ENCODE data around the gene PPP2R2C. TPM values are rescaled to one million over a fixed set of nuclear protein-coding genes. Genes with fewer than 3 reads are reported as not detected.

PPP2R2C gene
- total and polyA plus RNA-seq, 2 of the 4 experiments (the other 2 are of a cell fraction), result 0.03 TPM; not detected in 1

- ChIA-PET CTCF (no interaction called here), POLR2A (ENCODE audit: unreplicated experiment) (no interaction called here)
- WGBS, 2 experiments (ENCODE audit: extremely low coverage in 2 of 2, insufficient read length in 1 of 2), result 64% methylated on average over 5 of the region's 13 CpGs; no CpG with 5 or more reads in 1 of the 2 experiments
- Histone ChIP-seq H2AK5ac (ENCODE audit: low read depth, low read length) (no peak overlapping the region), H4K5ac (ENCODE audit: low read depth, low read length) (no peak overlapping the region), H2BK5ac (ENCODE audit: low read depth, low read length, poor library complexity, severe bottlenecking) (no peak overlapping the region), H3K4me1 (ENCODE audit: control insufficient read depth, insufficient read depth, low read length) (no peaks in the 10 kb centered on the region), H3K79me1 (ENCODE audit: low read depth in 1 of 2, low read length in 2 of 2) (no peaks in the 10 kb centered on the region), H3K4me3 (ENCODE audit: insufficient read depth, low read depth, low read length) (no peak overlapping the region), H3K9me1 (ENCODE audit: insufficient read depth, low read length) (no peaks in the 10 kb centered on the region), H3K56ac (ENCODE audit: extremely low read depth, insufficient read depth, low read length) (no peak overlapping the region), H3K14ac (replicated peaks; ENCODE audit: low read depth, low read length) (no peak overlapping the region), H3K9ac (ENCODE audit: low read depth, low read length) (no peak overlapping the region), H3K4ac (ENCODE audit: low read depth, low read length) (no peak overlapping the region), H3K23ac (ENCODE audit: low read depth, low read length) (no peak overlapping the region), H2AFZ (replicated peaks; ENCODE audit: low read length, poor library complexity) (no peak overlapping the region), H2AK9ac (replicated peaks; ENCODE audit: low read depth, low read length, poor library complexity) (no peak overlapping the region), H3K27me3 (ENCODE audit: control insufficient read depth, insufficient read depth, low read length) (peaks cover 13% of the 10 kb centered on the region), H2BK15ac (ENCODE audit: low read depth, low read length) (no peak overlapping the region), H4K91ac (ENCODE audit: insufficient read depth, low read depth, low read length) (no peak overlapping the region), H2BK20ac (ENCODE audit: low read depth, low read length) (no peak overlapping the region), H3K18ac (ENCODE audit: low read depth, low read length) (no peak overlapping the region), H4K8ac (ENCODE audit: low read depth in 2 of 2, low read length in 2 of 2) (no peak overlapping the region), H4K20me1 (ENCODE audit: insufficient read depth, low read length) (no peaks in the 10 kb centered on the region), H3K9me3 (ENCODE audit: control insufficient read depth, insufficient read depth, low read length) (no peaks in the 10 kb centered on the region), H3K27ac (ENCODE audit: insufficient read depth, low read length) (no peak overlapping the region), H3K36me3 (ENCODE audit: control insufficient read depth, insufficient read depth, low read length) (no peaks in the 10 kb centered on the region), H2BK120ac (ENCODE audit: low read depth, low read length) (no peak overlapping the region), H3K4me2 (ENCODE audit: low read depth, low read length) (no peak overlapping the region)
- ATAC-seq (ENCODE audit: low read depth), result no peak
- DNase-seq, result no peak
- no peak for TF ChIP-seq ELK1 (IDR thresholded peaks at IDR 0.05; ENCODE audit: borderline replicate concordance, low read depth, low read length)
- TF ChIP-seq MXI1 (IDR thresholded peaks at IDR 0.05; ENCODE audit: borderline replicate concordance, low read depth, low read length), result no peak
- TF ChIP-seq BHLHE40 (IDR thresholded peaks at IDR 0.05; ENCODE audit: low read depth, low read length), result no peak
- no peak for TF ChIP-seq RFX5 (IDR thresholded peaks at IDR 0.05; ENCODE audit: low read depth, low read length)
- TF ChIP-seq NFE2L2 (IDR thresholded peaks at IDR 0.05; ENCODE audit: low read depth, low read length), result no peak
- TF ChIP-seq USF2 (IDR thresholded peaks at IDR 0.05; ENCODE audit: low read depth, low read length), result no peak
- TF ChIP-seq MAZ (IDR thresholded peaks at IDR 0.05; ENCODE audit: borderline replicate concordance, low read depth, low read length), result no peak
- no peak for TF ChIP-seq CEBPB (IDR thresholded peaks at IDR 0.05; ENCODE audit: low read depth, low read length)
- TF ChIP-seq CHD1 (IDR thresholded peaks at IDR 0.05; ENCODE audit: low read depth, low read length), result no peak
- TF ChIP-seq FOS (IDR thresholded peaks at IDR 0.05; ENCODE audit: low read depth, low read length), result no peak
- no peak for TF ChIP-seq CTCF (conservative IDR thresholded peaks at IDR 0.05; ENCODE audit: low read depth, low read length)
- no peak for TF ChIP-seq POLR2A (IDR thresholded peaks at IDR 0.05; ENCODE audit: low read depth, low read length)
- no peak for TF ChIP-seq SMC3 (IDR thresholded peaks at IDR 0.05; ENCODE audit: low read depth, low read length)
- TF ChIP-seq RAD21 (IDR thresholded peaks at IDR 0.05; ENCODE audit: low read length), result no peak
- TF ChIP-seq MAFK (IDR thresholded peaks at IDR 0.05; ENCODE audit: low read depth, low read length), result no peak
- TF ChIP-seq RCOR1 (IDR thresholded peaks at IDR 0.05; ENCODE audit: insufficient replicate concordance, low read length), result no peak
- in situ Hi-C loops (cut with MboI; ENCODE audit: low sequenced_read_pairs), result no loop called here
- no TSS peak for BruUV-seq (replicated peaks)
- intact Hi-C loops (cut with micrococcal nuclease), result no loop called here
- dilution Hi-C loops (cut with HindIII; ENCODE audit: low sequenced_read_pairs, unreplicated experiment), result no loop called here
These were observed 120.3 kb downstream of the PPP2R2C start for GRCh38 chr4:6352031-6352692.

Measured in IMR-90 (cell line).